ENCODE data around the gene PLD1.
"Not testable (repeated sequence)": the region's sequence is repeated elsewhere in the genome, so short reads cannot be mapped to it uniquely, and the experiment has no call there.

The PLD1 gene

DNA sequence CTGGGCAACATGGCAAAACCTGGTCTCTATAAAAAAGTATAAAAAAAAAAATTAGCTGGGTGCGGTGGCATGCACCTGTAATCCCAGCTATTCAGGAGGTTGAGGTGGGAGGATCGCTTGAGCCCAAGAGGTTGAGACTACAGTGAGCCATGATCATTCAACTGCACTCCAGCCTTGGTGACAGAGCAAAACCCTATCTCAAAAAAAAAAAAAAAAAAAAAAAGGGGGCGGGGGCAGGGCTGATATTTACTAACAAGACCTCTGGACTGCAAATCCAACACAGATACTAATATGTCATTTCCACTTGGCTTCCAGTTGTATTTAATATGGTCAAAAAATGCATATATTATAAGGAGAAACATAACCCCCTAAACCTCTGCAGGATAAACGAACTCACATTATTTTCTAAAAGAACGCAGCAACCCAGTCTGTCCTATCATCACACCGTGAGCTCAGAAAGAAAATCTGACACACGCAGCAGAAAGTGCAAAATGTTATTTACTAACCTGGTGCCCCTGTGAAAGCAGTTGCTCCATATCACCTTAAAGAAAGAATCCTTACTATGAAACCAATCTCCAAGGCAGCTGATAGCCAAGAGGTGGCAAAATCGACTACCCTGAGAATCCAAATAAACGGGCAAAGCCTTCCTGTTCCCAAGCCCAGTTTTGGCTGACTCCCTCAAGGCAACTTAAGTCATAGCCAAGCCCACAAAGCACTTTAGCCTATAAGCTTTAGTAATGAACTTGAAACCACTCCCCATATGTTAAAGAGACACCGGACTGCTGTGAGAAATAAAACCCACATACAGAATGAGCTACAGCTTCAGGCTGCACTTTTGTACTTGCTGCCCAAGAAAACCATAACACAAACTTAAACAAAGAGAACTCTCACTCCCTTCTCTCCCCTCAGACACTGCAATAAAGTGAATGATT is 39.3 kb downstream of the PLD1 start:
- peak; percentile 80 for DNase-seq

- no peak for DNase-seq
Observed at GRCh38 chr3:171769461-171769860, 40.8 kb downstream of the PLD1 start.

GRCh38 chr3:171768986-171769385 is 41.3 kb downstream of the PLD1 start:
- no peak for DNase-seq

DNA sequence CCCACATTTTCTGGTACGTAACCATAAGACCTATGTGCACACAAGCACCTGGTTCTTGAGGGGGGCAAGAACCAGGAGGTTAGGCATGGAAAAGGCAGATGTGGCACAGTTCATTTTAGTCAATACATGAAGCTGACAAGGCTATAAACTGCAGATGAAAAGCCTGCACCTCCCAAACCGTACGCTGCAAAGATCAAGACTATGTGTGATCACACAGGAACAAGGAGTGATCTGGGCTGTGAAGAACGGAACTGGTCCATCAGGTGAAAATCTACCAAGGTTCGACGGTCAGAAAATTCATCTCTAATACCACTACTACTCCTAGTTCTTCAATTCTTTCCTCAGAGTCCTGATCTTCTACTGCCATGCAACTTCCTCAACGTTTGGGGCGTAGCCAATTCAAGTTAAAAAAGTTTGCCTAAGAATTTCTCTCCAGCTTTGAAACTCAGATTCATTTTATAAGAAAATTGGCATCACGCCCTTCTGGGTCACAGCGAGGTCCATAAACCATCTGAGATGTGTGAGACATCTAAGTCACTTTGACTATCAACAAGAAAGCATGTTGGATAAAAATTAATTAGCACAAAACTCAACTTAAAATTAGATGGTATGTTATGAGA is 41.9 kb downstream of the PLD1 start:
- no peak for DNase-seq

DNA sequence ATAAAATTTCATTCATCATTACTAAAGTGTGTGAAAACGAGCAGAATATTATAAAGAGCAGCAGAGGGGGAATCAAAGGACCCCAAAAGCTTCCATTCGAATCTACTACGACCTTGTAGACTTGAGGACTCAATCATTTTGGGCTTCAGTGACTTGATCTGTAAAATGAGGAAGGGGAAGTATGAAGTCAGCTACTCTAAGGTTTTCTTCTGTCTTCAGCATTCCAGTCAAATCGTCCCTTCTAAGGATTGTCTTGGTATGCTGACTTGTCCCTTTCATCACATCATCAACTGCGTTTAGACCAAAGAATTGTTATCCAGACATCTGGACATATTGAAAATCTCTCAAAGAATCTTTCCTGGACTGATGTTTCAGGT is 44.8 kb downstream of the PLD1 start:
- DNase-seq = no peak

- no peak for DNase-seq
Observed at GRCh38 chr3:171763392-171763791, 46.9 kb downstream of the PLD1 start.

DNA sequence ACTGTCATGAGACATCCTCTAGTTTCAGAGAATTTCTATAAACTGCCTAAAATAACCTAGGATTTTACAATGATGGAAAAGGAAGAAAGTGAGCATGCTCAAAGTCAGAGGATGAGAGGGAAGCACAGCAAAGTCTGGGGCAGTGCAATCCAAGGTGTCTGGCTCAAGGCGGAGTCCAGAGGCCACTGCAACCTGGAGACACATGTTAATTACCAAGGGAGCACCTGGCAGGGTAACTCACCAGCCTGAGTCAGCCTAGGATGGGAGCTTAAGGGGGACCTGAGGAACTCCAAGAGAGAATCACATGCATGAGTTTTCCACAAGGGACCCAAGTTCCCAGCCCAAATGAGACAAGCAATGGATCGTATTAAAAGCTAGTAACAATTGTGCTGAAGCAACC is 49.8 kb downstream of the PLD1 start:
- DNase-seq = no peak

DNA sequence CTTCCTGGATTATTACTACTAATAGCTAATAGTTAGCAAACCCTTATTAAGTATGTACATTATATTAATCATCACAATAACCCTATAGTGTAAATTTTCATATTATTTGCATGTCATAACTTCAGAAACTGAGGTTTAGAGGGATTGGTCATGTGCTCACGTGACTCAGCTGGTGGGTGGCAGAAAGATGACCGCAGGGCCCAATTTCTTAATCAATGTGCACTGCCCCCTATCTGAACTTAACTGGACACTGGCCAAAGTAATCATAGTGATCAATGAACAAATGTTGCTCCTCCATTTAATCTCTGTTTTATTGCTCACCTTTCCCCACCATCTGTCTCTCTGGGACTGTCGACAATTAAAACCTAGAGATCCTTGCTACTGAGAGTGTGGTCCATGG is 52.2 kb downstream of the PLD1 start:
- no peak for DNase-seq

DNA sequence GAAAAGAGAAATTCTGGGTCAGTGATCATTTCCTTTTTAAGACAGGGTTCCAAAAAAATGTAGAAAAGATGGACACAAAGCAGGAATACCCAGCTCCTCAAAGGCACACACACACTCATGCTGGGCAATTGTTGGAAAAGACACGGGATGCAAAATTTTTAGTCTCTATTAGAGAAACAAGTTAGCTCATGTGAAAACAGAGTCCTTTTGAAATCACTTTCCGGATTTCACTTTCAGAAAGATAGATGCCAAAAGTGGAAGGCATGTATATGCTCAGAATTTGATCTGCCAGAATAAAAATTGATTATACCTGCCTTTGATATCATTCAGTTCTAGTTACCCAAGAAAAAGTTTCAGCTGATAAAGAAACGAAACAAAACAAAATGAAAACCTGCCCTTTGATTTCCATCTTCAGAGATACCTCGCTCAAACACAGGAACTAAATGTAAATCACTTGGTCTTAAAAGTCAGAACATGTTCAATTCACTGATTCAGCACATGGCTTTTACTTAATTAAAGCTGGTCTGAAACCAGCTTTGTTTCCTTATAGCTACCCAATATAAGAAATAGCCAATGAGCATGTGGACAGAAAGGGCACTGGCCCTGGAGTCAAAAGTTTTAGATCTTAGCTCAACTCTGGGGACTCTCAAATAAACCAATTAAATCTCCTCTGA is 52.8 kb downstream of the PLD1 start:
- no peak for DNase-seq

DNA sequence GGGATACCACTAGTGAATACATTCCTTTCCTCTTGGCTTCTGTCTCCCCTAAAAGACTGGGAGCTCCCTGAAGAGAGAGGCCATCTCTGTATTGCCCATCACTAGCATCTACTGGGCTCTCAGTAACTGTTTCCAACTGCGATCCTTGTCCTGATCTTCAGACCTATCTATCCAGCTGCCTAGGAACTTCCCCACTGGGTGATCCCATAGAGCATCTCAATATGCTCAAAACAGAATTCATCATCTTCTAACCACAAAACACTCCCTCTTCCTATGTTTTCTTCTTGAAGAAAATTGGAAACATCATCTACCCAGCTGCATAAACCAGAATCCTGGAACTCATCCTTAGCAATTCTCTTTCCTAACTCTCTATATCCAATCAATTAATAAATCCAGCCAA is 54.6 kb downstream of the PLD1 start:
- DNase-seq = no peak

DNA sequence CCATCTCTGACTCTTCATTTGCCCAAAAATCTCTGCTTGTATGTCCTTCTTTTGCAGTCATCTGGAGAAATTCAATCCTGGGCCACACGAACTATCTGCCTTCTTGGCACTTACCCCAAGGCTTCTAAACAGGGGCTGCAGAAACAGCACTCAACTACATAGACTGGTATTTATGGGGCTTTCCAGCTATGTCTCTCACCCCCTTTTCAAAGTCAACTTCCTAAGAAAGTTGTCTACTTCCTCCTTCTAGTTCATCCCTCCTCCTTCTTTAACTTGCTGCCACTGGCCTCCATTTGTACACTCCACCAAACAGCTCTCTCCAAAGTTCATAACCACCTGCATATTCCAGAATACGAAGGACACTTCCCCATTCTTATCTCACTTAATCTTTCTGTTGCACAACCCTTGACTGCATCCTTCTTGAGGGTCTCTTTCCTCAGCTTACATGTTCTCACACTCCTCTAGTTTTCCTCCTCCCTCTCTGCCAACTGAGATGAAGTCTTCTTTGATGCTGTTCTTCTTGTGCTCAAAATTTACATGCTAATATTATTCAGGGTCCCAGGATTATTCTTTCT is 55.2 kb downstream of the PLD1 start:
- no peak for DNase-seq

DNA sequence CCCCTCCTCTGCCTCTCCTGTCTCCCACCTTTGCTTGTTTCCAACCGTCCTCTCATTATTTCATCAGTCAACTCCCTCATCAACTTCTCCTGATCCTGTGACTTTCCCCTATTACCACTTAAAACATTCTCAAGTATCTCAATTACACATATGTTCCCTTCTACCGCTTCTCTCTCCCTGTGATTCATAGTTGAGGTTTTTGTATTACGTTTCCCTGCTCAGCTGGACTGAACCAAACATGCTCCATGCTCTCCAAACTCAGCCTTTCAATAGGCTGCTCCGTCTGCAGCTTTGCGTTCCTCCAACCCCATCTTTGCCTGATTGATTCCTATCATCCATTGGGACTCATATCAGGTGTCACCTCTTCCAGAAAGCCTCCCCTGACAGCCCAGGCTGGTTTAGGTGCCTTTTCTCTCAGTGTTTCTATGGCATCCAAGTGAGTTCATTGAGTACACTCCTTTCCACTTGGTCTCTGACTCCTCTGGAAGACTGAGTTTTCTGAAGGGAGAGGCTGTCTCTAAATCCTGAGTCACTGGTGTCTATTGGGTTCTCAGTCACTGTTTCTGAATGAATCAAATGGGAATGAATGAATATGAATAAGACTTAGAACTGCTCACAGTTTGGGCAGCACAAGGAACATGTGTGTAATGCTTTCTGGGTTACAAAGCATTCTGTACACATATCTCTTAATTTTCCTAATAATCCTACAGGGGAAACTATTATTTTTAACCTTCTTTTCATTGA is 56.4 kb downstream of the PLD1 start:
- DNase-seq = peak; percentile 68

GRCh38 chr3:171753025-171753472 is 57.2 kb downstream of the PLD1 start:
- DNase-seq = no peak

GRCh38 chr3:171752329-171752728 is 58.0 kb downstream of the PLD1 start:
- DNase-seq = no peak

DNA sequence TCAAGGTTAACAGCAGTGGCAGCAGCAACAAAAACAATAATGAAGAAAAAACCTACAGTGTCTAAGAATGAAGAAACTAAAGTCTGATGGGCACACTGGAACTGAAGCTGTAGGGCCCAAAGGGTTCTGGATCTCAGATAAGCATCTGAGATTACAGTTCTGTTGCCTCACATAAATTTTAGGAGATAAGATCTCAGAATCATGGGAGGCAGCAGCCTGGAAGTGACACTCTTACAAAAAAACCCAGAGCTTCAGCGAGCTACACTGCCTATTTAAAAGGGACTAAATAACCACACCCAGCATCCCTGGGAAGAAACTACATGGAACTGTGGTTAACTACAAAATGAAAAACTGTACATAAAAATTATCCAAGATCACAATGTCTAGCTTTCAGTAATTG is 61.2 kb downstream of the PLD1 start:
- DNase-seq = no peak

GRCh38 chr3:171748064-171748924 is 62.0 kb downstream of the PLD1 start:
- peak; percentile 23 for DNase-seq

- no peak for DNase-seq
Observed at GRCh38 chr3:171747223-171747920, 62.9 kb downstream of the PLD1 start.

DNA sequence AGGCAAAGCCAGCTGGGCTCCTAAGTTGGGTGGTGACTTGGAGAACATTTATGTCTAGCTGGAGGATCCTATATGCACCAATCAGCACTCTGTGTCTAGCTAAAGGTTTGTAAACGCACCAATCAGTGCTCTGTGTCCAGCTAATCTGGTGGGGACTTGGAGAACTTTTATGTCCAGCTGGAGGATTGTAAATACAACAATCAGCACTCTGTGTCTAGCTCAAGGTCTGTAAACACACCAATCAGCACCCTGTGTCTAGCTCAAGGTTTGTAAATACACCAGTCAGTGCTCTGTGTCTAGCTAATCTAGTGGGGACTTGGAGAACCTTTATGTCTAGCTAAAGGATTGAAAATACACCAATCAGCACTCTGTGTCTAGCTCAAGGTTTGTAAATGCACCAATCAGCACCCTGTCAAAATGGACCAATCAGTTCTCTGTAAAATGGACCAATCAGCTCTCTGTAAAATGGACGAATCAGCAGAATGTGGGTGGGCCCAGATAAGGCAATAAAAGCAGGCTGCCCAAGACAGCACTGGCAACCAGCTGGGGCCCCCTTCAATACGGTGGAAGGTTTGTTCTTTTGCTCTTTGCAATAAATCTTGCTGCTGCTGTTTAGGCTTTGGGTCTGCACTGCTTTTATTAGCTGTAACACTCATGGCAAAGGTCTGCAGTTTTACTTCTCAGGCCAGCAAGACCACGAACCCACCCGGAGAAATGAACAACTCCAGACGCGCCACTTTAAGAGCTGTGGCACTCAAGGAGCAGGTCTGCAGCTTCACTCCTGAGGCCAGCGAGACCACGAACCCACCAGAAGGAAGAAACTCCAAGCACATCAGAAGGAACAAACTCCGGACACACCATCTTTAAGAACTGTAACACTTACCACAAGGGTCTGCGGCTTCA is 63.7 kb downstream of the PLD1 start:
- not testable (repeated sequence) for DNase-seq

- no peak for DNase-seq
Observed at GRCh38 chr3:171745577-171746319, 64.5 kb downstream of the PLD1 start.
